GM21526 (cell line): ENCODE data around the gene AOPEP.

Experiments used
- ATAC-seq: cut with Tn5 transposase; IDR thresholded peaks from one replicate; pipeline ENCODE4 v1.9.1; 2021; ENCODE audit warnings: moderate library complexity; ENCODE audit not compliant: unreplicated experiment, low FRiP score

The AOPEP gene

GRCh38 chr9:95025213-95026147, 299.0 kb downstream of the AOPEP start:
- no peak for ATAC-seq

GRCh38 chr9:95026148-95026524, 299.6 kb downstream of the AOPEP start:
- ATAC-seq = no peak

- ATAC-seq = no peak
Observed at GRCh38 chr9:95027914-95028852, 301.7 kb downstream of the AOPEP start.

- no peak for ATAC-seq
Observed at GRCh38 chr9:95028853-95029219, 302.3 kb downstream of the AOPEP start.

GRCh38 chr9:95029288-95029687, 302.8 kb downstream of the AOPEP start:
- no peak for ATAC-seq

- ATAC-seq = no peak
Observed at GRCh38 chr9:95029720-95030119, 303.2 kb downstream of the AOPEP start.

GRCh38 chr9:95030344-95030743, 303.8 kb downstream of the AOPEP start:
- no peak for ATAC-seq

- no peak for ATAC-seq
Observed at GRCh38 chr9:95030920-95031642, 304.6 kb downstream of the AOPEP start.

GRCh38 chr9:95031711-95032461, 305.4 kb downstream of the AOPEP start:
- ATAC-seq = no peak

- no peak for ATAC-seq
Observed at GRCh38 chr9:95032580-95033341, 306.3 kb downstream of the AOPEP start.

- ATAC-seq = no peak
Observed at GRCh38 chr9:95035846-95036245, 309.3 kb downstream of the AOPEP start.

GRCh38 chr9:95036676-95037075, 310.2 kb downstream of the AOPEP start:
- ATAC-seq = no peak

- no peak for ATAC-seq
Observed at GRCh38 chr9:95037789-95038521, 311.5 kb downstream of the AOPEP start.

GRCh38 chr9:95038666-95039065, 312.2 kb downstream of the AOPEP start:
- ATAC-seq = no peak

GRCh38 chr9:95040106-95040505, 313.6 kb downstream of the AOPEP start:
- no peak for ATAC-seq

- no peak for ATAC-seq
Observed at GRCh38 chr9:95043826-95044225, 317.3 kb downstream of the AOPEP start.

GRCh38 chr9:95044731-95045508, 318.4 kb downstream of the AOPEP start:
- ATAC-seq = no peak

GRCh38 chr9:95045751-95046150, 319.3 kb downstream of the AOPEP start:
- no peak for ATAC-seq
